22Rv1 (cell line): ENCODE results near the gene PTCD2.

ENCODE experiments used
- ZFX ChIP-seq: fragments of 450-650 bp; IDR thresholded peaks from 2 replicates; pipeline ENCODE4 v1.6.1; 2017; ENCODE audit warnings: antibody characterized with exemption, borderline replicate concordance
- TF ChIP-seq, protein P1 (sequence below): fragments of 450-650 bp; IDR thresholded peaks from 2 replicates; pipeline ENCODE4 v1.5.1; 2017; ENCODE audit warnings: mild to moderate bottlenecking

DNA sequence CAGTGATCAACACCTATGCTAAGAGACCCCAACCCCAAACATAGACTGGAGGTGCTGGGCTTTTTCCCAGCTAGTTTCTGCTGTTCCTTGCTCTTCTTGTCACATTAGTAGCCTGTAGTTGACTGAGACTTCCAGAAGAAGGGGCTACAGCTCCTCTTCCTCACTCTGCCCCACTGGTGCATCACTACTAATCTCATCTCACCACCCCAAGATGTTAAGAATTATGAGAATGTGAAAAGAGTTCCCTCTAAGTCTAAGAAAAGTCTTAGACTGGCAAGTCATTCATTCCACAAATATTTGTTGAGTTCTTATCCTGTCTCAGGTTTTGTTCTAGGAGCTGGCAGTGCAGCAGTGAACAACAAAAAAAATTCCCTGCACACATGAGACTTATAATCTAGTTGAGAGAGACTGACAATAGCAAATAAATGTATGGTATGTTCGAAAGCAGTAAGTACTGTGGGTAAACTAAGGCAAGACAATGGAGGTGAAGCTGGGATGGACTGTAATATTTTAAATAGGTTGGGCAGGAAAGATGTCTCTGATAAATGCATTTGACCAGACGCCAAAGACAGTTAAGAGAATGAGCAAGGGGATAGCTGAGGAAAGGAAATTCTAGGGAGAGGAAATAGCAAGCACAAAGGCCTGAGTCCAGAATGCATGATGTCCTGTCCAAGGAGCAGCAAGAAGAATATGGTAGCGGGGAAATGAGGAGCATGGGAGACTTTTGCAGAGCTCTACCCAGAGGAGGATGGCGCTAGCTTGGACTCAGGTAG, 92.3 kb downstream of the PTCD2 start:
- TF ChIP-seq, protein P1, sequence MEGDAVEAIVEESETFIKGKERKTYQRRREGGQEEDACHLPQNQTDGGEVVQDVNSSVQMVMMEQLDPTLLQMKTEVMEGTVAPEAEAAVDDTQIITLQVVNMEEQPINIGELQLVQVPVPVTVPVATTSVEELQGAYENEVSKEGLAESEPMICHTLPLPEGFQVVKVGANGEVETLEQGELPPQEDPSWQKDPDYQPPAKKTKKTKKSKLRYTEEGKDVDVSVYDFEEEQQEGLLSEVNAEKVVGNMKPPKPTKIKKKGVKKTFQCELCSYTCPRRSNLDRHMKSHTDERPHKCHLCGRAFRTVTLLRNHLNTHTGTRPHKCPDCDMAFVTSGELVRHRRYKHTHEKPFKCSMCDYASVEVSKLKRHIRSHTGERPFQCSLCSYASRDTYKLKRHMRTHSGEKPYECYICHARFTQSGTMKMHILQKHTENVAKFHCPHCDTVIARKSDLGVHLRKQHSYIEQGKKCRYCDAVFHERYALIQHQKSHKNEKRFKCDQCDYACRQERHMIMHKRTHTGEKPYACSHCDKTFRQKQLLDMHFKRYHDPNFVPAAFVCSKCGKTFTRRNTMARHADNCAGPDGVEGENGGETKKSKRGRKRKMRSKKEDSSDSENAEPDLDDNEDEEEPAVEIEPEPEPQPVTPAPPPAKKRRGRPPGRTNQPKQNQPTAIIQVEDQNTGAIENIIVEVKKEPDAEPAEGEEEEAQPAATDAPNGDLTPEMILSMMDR: no peak
- TF ChIP-seq ZFX: no peak
